NCI-H748 treated with DMSO at 0.1 percent for 48 hours (cell line): ENCODE data around the gene TMCO4.
"Not testable (repeated sequence)": the region's sequence is repeated elsewhere in the genome, so short reads cannot be mapped to it uniquely, and the experiment has no call there.

Experiments
- DNase-seq: peaks from one replicate; lab custom pipeline; 2025; lab: John Stamatoyannopoulos, UW

Gene TMCO4

DNA sequence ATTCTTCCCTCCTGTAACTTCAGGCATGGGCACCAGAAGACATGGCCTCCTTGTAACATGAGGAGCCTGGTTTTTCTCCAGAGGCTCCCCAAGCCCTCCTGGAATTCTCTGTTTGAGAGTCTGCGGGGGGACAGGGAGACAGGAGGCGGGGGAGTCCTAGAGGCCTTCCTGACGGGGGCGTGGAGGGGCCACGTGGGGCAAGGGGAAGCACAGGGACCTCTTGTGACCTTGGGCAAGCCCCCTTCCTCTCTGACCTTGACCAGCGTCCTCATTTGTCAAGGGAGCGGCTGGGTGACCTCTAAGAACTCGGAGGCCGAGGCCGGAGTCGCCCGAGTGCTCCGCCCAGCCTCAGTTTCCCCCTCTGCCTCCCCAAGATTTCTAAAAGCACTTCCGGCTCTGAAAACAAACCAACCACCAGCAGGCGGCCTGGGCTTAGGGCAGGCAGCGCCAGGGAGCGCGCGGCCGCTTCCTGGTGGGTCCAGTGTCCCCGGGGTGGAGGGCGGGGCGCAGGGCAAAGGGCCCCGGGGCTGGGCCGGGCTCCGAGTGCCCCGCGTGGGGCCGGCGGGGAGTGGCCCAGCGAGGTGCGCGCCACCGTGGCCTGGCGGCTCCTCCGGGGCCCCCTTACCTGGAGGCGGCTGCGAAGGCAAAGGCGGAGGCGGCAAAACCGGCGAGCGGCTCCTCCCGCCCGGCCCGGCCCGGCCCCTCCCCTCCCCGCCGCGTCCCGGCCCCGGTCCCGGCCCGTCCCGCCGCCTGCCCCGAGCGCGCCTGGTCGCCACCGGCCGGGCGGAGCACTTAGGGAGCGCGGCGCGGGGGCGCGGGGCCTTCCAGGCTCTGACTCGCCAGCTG lies at the start of gene TMCO4:
Gene TMCO4, minus strand, starts transcription at position 687 of the 846 bp plus-strand sequence. CDS start 19,158 bp downstream, outside the sequence.
- no peak for DNase-seq

GRCh38 chr1:19849307-19849706 lies 49.6 kb upstream of the TMCO4 start:
- not testable (repeated sequence) for DNase-seq

- not testable (repeated sequence) for DNase-seq
Measured at GRCh38 chr1:19847334-19847733, 47.6 kb upstream of the TMCO4 start.

DNA sequence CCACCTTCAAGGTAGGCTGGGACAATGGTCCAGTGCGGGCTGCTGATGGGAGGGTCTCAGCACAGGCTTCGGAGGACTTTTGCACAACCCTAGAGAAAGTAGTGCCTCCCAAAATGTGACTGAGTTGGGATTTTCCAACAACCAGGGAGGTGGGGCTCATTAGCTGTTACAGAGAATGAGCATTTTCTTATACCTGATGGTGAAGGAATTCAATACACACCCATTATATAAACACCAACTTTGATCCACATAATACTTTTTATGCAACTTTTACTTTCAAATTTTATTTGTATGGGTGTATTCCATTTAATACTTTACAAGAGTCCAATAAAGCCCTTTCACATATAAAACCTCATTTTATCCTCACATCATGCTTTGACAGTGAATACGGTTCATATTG lies 46.6 kb upstream of the TMCO4 start:
- no peak for DNase-seq

DNA sequence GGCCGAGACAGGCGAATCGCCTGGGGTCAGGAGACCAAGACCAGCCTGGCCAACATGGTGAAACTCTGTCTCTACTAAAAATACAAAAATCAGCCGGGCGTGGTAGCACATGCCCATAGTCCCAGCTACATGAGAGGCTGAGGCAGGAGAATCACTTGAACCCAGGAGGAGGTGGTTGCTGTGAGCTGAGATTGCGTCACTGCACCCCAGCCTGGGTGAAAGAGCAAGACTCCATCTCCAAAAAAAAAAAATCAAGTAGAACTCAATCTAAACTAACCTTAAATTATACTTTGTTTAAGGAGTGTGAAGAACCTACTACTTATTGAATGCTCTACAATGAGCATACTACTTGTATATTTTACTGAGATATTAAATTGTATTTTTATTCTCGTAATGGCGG lies 45.8 kb upstream of the TMCO4 start:
- no peak for DNase-seq

DNA sequence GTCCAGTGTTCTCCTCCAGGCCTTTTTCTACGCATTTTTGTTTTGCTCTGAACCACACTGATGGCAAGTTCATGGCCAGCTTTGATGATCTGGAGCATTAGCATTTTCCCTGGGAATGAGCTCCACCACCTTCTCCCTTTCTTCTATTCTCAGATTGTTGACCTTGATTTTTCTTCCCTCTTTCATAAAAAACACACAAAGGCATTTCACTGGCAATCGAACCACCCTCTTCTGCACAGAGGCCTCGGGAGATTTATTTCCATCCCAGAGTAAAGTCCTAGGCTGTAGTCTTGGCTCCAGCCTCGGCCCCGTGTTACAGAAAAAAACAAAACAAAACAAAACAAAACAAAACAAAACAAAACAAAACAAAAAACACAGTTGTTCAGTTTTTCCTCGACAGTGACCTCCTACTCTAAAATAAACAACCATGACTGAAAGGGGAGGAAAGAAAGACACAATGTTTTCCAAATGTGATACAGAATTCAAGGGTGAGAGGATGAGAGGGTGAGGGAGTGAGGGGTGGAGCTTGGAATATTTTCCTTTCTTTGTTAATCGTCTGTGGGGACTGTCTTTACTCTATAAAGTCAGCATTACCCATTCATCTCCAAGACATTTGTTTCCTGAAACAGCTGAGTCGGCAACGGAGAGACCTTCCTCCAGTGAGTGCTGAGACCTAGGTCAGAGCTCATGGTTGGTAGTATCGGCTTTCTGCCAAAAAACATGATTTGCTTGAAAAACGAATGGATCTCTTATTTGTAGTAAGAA lies 45.2 kb upstream of the TMCO4 start:
- DNase-seq = no peak

- DNase-seq = no peak
Measured at GRCh38 chr1:19840228-19840627, 40.5 kb upstream of the TMCO4 start.

GRCh38 chr1:19837866-19838265 lies 38.1 kb upstream of the TMCO4 start:
- DNase-seq = no peak

GRCh38 chr1:19835578-19835977 lies 35.9 kb upstream of the TMCO4 start:
- DNase-seq = no peak

GRCh38 chr1:19831441-19831840 lies 31.7 kb upstream of the TMCO4 start:
- no peak for DNase-seq

- DNase-seq = no peak
Measured at GRCh38 chr1:19828546-19828945, 28.8 kb upstream of the TMCO4 start.

DNA sequence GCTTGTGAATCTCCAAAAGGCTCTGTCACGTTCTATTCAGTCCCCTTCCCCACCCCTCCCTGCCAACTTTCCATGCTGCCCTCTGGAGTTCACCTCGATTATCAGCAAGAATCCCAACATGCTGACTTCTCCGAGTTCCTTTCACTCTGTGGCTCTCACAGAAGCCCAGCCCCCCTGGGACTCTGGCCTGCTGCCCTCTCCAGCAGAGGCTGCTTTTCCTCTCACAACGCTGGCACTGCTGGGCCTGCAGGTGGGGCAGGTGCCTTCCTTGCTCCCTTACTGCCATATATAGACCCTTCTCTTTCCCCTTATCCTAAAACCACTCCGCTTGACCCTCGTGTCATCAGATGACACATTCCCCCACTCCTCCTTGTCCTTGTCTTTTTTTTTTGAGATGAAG lies 25.6 kb upstream of the TMCO4 start:
- no peak for DNase-seq

GRCh38 chr1:19824541-19824940 lies 24.8 kb upstream of the TMCO4 start:
- DNase-seq = no peak

DNA sequence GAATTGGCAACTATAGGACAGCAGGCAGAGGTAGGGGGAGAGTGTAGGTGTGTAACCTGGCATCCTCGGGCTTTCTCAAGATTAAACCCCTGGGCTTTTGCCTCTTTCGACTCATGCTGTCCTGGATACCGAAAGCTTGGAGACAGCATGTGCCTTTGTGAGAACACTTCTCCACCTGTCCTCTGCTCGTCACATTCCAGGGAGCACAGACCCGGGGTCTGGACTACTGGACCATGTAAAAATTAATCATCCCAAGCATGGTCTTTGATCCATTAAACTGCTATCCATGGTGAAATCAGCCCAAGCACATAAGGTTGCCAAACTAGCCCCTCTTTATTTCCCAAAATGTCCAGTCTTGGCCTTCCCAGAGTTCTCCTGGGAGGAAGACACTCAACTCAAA lies 24.3 kb upstream of the TMCO4 start:
- DNase-seq = no peak

DNA sequence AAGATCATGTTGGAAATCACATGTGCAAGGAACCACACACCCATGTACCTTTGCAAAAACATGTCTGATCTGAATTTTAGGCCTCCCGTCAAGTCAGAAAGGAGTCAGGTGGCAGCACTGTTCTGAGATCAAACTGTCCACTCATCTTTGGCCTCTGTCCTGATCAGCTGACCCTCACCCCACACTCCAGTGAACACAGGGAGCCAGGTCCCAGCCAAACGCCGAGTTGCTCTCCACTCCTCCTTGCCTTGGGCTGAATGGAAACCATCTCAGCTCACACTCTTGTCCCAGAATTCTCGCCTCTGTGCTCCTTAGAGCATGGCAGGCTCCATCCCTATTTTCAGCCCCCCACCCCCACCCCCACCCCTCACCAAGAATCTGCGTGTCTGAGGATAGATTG lies 20.0 kb upstream of the TMCO4 start:
- no peak for DNase-seq

- DNase-seq = no peak
Measured at GRCh38 chr1:19818324-19818723, 18.6 kb upstream of the TMCO4 start.

DNA sequence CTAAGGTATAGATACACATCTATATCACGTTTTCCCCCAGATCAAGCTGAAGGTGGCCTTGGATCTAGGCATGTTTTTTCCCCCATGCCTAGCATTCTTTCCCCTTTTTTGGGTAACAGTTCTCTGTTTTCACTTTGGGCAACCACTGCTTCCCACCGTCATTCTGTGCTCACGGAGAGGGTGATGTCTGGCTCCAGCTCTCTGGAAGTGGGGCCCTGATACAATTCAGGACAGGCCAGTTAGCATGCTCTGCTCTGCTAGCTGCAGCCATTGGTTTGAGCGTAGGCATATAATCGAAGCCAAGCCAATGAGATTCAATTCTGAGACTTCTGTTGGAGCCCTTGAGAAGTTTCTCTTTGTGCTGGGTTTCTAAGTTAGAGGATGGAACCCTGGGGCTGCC lies 17.4 kb upstream of the TMCO4 start:
- DNase-seq = no peak

DNA sequence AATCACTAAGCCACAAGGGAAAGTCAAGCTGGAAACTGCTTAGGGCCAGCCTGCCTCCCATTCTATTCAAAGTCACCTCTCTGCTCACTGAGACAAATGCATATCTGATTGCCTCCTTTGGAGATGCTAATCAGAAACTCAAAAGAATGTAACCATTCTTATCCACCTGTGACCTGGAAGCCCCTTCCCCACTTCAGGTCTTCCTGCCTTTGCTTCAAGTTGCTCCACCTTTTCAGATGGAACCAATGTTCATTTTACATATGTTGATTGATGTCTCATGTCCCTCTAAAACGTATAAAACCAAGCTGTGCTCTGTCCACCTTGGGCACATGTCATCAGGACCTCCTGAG lies 17.0 kb upstream of the TMCO4 start:
- not testable (repeated sequence) for DNase-seq

DNA sequence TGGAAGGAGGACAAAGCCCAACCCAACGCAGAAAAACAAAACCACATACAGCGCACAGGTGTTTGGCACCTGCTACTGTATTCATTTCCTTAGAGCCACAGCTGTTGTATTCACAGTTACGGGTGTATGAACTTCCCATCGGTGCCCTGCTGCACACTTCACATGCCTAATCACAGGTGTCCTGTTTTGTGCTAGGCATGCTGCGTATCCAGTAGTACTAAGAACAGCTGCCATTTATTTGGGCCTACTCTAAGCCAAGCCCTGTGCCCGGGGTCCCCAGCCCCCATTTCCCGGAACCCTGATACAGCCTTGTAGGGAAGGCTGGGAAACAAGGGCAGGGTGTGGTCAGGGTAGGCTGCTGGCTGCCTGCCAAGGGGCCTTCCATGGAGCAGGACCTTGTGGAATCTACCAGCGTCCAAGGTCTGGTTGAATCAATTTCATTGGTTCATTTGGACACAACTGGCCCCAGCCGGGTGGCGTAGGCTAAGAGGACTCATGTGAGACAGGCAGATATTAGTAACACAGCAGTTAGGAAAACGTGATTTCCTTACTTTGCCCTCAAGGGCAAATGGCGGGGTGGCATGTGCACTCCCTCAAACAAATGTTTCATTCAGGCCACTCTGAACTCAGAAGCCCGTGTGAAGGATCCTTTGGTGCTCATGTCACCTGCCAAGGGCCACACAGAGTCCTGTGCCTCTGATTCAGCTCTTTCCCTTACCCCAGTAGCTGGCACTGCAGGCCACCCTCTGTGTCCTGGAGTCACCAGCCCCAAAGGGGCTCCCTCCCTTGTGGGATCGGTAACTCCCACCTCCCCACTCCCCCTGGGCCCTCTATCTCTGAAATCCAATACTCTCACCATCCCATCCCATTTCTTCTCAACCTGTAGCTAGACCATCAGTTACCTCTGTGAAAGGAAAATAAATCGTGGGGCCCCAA lies 16.4 kb upstream of the TMCO4 start:
- peak; percentile 85 for DNase-seq

GRCh38 chr1:19814681-19815503 lies 15.2 kb upstream of the TMCO4 start, which contains the start of gene RNF186:
Gene RNF186 (minus strand): TSS chr1:19815283. CDS start chr1:19815101, 182 bp downstream.
- peak; percentile 65 for DNase-seq

DNA sequence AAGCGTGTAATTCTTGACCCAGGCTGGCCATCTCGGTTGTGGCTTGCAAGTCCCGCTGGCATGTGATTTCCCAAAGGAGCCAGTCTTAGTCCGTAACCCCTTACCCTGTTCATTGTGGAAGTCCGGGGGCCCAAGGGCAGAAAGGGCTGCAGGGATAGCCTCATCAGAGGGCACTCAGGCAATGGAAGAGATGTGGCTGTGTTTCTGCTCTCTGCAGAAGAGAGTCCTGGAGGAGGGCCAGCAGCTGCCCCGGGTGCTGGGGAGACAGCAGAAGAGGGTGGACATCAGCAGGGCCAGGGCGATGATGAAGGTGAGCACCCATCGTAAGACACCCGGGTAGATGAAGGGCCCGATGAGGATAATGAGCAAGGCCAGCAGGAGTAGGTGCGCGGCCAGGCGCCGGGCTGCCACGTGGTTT lies 14.5 kb upstream of the TMCO4 start:
- no peak for DNase-seq
